ENCODE measurements around the gene LRRC4C. TPM values are rescaled to one million over a fixed set of nuclear protein-coding genes. Genes with fewer than 3 reads are reported as not detected.

Gene LRRC4C
- total RNA-seq, 1 experiment from 2014 or later = 0.72 TPM

- H3K27me3 Mint-ChIP-seq (ENCODE audit: low read depth) = no peaks in the 10 kb centered on the region
- no peak overlapping the region for H3K27ac Mint-ChIP-seq
Observed at GRCh38 chr11:40567392-40567791, 892.1 kb downstream of the LRRC4C start.

DNA sequence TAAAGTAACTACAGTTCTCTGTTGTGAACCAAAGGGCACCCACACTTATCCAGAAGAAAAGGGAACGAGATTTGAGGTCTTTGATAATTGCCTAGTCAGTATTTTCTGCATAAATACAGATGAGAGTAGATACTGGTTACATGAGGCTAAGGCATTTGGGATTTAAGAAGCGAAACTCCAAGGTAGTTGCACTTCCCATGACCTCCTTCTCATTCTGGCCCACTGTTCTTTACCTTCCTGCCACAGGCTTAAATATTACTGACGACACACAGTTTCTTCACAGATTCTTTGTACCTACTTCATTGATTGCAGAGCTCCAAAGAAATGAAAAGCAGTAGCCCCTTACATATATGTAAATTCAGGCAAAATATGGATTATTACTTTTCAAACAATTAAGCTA is 915.3 kb downstream of the LRRC4C start:
- CTCF ChIA-PET = no interaction called here

More at GRCh38 chr11:40567392-40567791, 892.1 kb downstream of the LRRC4C start:
- Mint-ChIP-seq H3K4me3 (no peak overlapping the region), H3K9me3 (no peaks in the 10 kb centered on the region), H3K4me1 (no peaks in the 10 kb centered on the region), H3K36me3 (no peaks in the 10 kb centered on the region)
- POLR2A ChIA-PET = no interaction called here
- TF ChIP-seq, protein P1, sequence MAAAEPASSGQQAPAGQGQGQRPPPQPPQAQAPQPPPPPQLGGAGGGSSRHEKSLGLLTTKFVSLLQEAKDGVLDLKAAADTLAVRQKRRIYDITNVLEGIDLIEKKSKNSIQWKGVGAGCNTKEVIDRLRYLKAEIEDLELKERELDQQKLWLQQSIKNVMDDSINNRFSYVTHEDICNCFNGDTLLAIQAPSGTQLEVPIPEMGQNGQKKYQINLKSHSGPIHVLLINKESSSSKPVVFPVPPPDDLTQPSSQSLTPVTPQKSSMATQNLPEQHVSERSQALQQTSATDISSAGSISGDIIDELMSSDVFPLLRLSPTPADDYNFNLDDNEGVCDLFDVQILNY (CRISPR knock-in tag; IDR thresholded peaks at IDR 0.05) = no peak
- no peak for TF ChIP-seq SMAD3 (CRISPR knock-in tag; IDR thresholded peaks at IDR 0.05; ENCODE audit: borderline replicate concordance)
- TF ChIP-seq ZNF219 (CRISPR knock-in tag; IDR thresholded peaks at IDR 0.05; ENCODE audit: borderline replicate concordance) = no peak
- TF ChIP-seq, protein P2, sequence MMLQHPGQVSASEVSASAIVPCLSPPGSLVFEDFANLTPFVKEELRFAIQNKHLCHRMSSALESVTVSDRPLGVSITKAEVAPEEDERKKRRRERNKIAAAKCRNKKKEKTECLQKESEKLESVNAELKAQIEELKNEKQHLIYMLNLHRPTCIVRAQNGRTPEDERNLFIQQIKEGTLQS (CRISPR knock-in tag; conservative IDR thresholded peaks at IDR 0.05) = no peak
- TF ChIP-seq ZNF121 (CRISPR knock-in tag; IDR thresholded peaks at IDR 0.05) = no peak
- TF ChIP-seq, protein P3, sequence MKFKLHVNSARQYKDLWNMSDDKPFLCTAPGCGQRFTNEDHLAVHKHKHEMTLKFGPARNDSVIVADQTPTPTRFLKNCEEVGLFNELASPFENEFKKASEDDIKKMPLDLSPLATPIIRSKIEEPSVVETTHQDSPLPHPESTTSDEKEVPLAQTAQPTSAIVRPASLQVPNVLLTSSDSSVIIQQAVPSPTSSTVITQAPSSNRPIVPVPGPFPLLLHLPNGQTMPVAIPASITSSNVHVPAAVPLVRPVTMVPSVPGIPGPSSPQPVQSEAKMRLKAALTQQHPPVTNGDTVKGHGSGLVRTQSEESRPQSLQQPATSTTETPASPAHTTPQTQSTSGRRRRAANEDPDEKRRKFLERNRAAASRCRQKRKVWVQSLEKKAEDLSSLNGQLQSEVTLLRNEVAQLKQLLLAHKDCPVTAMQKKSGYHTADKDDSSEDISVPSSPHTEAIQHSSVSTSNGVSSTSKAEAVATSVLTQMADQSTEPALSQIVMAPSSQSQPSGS (CRISPR knock-in tag; IDR thresholded peaks at IDR 0.05; ENCODE audit: borderline replicate concordance, low read depth) = no peak
- TF ChIP-seq RELA (CRISPR knock-in tag; IDR thresholded peaks at IDR 0.05; ENCODE audit: borderline replicate concordance) = no peak
- TF ChIP-seq, protein P4, sequence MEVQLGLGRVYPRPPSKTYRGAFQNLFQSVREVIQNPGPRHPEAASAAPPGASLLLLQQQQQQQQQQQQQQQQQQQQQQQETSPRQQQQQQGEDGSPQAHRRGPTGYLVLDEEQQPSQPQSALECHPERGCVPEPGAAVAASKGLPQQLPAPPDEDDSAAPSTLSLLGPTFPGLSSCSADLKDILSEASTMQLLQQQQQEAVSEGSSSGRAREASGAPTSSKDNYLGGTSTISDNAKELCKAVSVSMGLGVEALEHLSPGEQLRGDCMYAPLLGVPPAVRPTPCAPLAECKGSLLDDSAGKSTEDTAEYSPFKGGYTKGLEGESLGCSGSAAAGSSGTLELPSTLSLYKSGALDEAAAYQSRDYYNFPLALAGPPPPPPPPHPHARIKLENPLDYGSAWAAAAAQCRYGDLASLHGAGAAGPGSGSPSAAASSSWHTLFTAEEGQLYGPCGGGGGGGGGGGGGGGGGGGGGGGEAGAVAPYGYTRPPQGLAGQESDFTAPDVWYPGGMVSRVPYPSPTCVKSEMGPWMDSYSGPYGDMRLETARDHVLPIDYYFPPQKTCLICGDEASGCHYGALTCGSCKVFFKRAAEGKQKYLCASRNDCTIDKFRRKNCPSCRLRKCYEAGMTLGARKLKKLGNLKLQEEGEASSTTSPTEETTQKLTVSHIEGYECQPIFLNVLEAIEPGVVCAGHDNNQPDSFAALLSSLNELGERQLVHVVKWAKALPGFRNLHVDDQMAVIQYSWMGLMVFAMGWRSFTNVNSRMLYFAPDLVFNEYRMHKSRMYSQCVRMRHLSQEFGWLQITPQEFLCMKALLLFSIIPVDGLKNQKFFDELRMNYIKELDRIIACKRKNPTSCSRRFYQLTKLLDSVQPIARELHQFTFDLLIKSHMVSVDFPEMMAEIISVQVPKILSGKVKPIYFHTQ (CRISPR knock-in tag; IDR thresholded peaks at IDR 0.05) = no peak
- TF ChIP-seq ZNF317 (CRISPR knock-in tag; IDR thresholded peaks at IDR 0.05; ENCODE audit: borderline replicate concordance, low read depth) = no peak
- no peak for DNase-seq (ENCODE audit: low spot score)
- no peak for ATAC-seq
- CTCF ChIA-PET = no interaction called here

More for the DNA sequence above, 915.3 kb downstream of the LRRC4C start:
- TF ChIP-seq ESRRA (CRISPR knock-in tag; IDR thresholded peaks at IDR 0.05; ENCODE audit: borderline replicate concordance) (no peak), NR1H2 (CRISPR knock-in tag; IDR thresholded peaks at IDR 0.05) (no peak), IRF1 (CRISPR knock-in tag; IDR thresholded peaks at IDR 0.05) (no peak), ZNF425 (CRISPR knock-in tag; conservative IDR thresholded peaks at IDR 0.05) (no peak), FOXK1 (CRISPR knock-in tag; IDR thresholded peaks at IDR 0.05) (no peak), ZNF671 (CRISPR knock-in tag; IDR thresholded peaks at IDR 0.05) (no peak), SOX15 (CRISPR knock-in tag; IDR thresholded peaks at IDR 0.05) (no peak), ZNF416 (CRISPR knock-in tag; IDR thresholded peaks at IDR 0.05) (no peak), TCF7 (CRISPR knock-in tag; IDR thresholded peaks at IDR 0.05; ENCODE audit: low read depth) (no peak), FOXP1 (CRISPR knock-in tag; IDR thresholded peaks at IDR 0.05; ENCODE audit: borderline replicate concordance) (no peak), SMAD3 (CRISPR knock-in tag; IDR thresholded peaks at IDR 0.05; ENCODE audit: borderline replicate concordance) (no peak), GTF2I (CRISPR knock-in tag; conservative IDR thresholded peaks at IDR 0.05) (no peak)
- TF ChIP-seq, protein P5, sequence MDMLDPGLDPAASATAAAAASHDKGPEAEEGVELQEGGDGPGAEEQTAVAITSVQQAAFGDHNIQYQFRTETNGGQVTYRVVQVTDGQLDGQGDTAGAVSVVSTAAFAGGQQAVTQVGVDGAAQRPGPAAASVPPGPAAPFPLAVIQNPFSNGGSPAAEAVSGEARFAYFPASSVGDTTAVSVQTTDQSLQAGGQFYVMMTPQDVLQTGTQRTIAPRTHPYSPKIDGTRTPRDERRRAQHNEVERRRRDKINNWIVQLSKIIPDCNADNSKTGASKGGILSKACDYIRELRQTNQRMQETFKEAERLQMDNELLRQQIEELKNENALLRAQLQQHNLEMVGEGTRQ (CRISPR knock-in tag; IDR thresholded peaks at IDR 0.05) = no peak
- TF ChIP-seq, protein P6, sequence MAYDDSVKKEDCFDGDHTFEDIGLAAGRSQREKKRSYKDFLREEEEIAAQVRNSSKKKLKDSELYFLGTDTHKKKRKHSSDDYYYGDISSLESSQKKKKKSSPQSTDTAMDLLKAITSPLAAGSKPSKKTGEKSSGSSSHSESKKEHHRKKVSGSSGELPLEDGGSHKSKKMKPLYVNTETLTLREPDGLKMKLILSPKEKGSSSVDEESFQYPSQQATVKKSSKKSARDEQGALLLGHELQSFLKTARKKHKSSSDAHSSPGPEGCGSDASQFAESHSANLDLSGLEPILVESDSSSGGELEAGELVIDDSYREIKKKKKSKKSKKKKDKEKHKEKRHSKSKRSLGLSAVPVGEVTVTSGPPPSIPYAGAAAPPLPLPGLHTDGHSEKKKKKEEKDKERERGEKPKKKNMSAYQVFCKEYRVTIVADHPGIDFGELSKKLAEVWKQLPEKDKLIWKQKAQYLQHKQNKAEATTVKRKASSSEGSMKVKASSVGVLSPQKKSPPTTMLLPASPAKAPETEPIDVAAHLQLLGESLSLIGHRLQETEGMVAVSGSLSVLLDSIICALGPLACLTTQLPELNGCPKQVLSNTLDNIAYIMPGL (CRISPR knock-in tag; IDR thresholded peaks at IDR 0.05) = no peak
- Mint-ChIP-seq H3K4me3 (no peak overlapping the region), H3K27me3 (ENCODE audit: low read depth) (no peaks in the 10 kb centered on the region; the same call in 1 of the 2 replicates), H3K4me1 (no peaks in the 10 kb centered on the region), H3K9me3 (no peaks in the 10 kb centered on the region), H3K36me3 (no peaks in the 10 kb centered on the region), H3K27ac (no peak overlapping the region)
- POLR2A ChIA-PET = no interaction called here
- DNase-seq (ENCODE audit: low spot score) = no peak
- ATAC-seq = no peak
